Measurements from ENCODE around the gene HSD3B2.

Gene HSD3B2

DNA sequence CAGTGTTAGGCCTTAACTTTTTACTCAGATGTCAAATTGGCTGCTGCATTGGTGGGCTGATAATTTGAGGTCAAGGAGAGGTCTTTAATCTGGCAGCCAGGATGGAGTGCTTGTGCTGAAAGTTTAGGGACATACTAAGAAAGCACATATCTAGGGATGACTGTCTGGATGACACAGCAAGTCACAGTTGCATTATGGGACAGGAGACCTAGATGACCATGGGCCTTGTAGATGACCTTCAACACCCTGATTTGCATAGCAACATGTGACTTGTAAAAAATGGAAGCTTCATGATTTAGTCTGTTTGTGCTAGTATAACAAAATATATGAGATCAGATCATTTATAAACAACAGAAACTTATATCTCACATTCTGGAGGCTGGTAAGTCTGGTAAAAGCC lies 18.0 kb upstream of the HSD3B2 start:
- in situ Hi-C loops (cut with HindIII; ENCODE audit: low sequenced_read_pairs): no loop called here

DNA sequence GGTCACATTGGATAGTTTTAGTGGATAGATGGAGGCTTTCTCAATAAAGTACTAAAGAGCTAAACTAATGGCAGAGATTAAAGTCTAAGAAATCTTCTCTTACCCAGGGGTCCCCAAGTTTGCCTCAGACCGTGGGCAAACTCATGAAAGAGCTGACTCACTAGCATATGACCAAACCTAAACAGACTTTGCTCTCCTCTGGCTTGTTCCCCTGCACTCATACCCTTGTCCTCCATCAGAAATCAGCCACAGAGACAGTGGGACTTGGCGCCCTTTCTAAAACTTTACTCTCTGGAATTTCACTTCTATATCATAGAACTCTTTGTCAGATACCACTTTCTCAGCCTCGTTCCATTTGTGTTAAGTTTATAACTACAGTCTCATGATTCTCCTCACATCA lies 17.0 kb upstream of the HSD3B2 start:
- in situ Hi-C loops (cut with HindIII; ENCODE audit: low sequenced_read_pairs): no loop called here

DNA sequence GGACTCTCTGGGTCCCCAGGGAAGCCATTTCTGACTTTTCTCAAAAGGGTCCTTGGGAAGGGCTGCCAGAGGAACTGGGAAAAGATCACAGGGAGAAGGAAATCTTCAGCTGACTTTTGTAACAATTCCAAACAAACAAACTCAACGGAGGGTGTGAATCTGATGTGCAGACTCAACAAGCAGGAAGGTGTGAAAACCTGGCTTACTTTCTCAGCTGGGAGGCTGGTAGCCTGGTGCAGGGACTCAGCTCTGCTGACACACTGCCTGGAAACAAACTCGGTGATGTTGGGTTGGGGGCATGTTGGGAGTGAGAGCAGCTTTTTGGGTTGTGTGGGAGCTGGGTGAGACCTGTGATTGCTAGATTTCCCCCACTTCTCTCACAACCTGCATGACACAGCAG lies 10.2 kb upstream of the HSD3B2 start:
- in situ Hi-C loops (cut with HindIII; ENCODE audit: low sequenced_read_pairs): no loop called here

DNA sequence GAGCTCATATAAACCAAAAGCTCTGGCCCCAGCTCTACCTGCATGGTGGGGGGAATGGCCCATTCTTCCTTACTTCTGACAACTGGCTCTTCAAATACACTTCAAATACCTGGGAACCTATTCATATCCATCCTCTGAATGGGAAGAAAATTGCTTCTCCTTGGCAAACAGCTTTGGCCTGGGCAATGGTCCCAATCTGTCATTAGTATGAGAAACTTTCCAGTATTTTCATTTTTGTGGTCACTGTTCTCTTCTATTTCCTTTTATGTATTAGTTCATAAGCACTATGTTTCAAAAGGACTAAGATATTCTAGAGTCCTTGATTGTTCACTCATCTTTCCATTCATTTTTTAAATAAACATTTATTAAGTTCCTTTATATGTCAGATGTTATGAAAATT lies 5.2 kb upstream of the HSD3B2 start:
- in situ Hi-C loops (cut with HindIII; ENCODE audit: low sequenced_read_pairs): no loop called here

DNA sequence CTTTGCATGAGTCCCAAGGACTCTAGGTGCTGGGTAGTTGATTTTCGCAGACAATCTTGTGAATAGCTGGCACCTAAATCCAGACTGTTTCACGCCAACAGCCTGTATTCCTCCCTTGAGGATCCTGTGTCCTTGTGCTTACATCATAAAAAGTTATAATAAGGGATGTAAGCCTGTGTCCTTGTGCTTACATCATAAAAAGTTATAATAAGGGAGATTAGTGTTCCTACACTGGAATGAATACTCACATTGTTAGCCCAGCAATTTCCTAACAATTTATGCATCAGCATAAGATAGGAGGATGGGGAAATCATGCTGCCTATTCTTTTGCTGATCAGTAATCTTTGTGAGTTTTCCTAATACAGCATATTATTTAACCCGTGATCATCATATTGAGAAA lies 4.0 kb upstream of the HSD3B2 start:
- in situ Hi-C loops (cut with HindIII; ENCODE audit: low sequenced_read_pairs): no loop called here

DNA sequence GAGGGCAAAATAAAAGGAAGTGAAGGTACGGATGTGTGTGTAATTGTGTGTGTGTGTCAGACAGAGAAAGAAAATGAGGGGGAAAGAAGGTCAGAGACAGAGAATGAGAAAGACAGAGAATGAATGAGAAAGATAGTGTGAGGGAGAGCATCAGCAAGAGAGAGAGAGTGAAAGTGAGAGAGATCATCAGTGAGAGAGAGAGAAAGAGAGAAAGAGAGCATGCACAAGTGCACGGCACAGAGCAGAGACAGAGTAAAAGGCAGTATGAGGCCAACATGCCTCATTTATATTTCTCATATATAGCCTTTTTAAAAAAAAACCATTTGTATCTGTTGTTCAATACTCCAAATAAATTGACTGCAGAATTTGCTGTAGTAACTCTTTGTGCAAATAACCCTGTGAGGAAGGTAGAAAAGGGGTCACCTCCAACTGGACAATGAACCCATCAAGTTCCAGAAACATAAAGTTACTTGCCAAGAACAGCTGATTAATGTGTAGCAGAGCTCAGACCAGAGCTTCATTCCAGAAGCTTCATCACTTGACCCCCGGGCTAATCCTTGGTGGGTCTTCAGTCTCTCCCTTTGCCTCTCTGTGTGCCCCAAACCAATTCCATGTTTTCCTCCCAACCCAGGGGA lies 1.2 kb downstream of the HSD3B2 start:
- in situ Hi-C loops (cut with HindIII; ENCODE audit: low sequenced_read_pairs): no loop called here

DNA sequence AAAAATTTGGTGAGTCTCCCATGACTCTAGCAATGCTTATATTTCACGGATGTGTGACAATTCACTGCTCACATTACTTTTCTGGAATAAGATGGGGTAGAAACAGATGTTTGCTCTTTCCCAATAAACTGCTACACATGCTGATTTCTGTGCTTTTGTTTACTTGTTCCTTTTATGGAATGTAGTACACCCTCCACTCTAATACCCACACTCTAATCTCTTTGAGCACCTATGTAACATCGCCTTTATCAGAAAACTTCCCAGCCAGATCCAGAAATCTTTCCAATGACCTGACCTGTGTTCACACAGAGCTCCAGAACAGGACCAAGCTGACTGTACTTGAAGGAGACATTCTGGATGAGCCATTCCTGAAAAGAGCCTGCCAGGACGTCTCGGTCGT lies 4.2 kb downstream of the HSD3B2 start:
- in situ Hi-C loops (cut with HindIII; ENCODE audit: low sequenced_read_pairs): no loop called here

DNA sequence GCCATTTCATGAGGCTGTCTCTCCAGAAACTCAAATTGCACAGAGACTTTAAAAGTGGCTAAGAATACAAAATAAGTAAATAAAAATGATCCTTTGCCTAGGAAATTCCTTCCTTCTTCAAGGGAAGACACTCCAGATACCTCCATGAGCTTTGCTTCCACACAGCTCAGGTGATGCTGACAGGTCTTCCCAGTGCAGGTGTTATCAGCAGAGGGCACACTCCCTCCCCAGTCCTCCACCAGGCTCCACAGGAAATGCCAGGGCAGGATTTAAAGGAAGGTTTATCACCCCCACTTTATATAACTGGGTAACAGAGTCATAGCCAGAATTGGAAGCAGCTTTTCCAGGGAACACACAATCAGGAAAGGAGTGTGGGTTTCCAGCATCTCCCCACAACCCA lies 5.7 kb downstream of the HSD3B2 start:
- in situ Hi-C loops (cut with HindIII; ENCODE audit: low sequenced_read_pairs): no loop called here

DNA sequence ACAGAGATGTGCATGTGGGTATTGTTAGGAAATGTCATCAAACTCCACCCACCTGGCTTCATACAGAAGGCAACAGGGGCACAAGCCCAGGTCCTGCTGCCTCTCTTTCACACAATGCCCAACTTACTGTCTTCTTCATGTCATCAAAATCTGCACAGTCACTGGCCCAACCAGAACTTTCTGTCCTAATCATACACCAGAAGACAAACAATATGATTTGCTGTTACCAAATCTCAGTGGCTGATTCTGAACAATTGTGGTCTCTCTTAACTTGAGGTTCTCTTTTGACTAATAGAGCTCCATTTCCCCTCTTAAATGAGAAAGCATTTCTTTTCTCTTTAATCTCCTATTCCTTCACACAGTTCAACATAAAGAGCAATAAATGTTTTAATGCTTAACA lies 7.7 kb downstream of the HSD3B2 start:
- in situ Hi-C loops (cut with HindIII; ENCODE audit: low sequenced_read_pairs): no loop called here

DNA sequence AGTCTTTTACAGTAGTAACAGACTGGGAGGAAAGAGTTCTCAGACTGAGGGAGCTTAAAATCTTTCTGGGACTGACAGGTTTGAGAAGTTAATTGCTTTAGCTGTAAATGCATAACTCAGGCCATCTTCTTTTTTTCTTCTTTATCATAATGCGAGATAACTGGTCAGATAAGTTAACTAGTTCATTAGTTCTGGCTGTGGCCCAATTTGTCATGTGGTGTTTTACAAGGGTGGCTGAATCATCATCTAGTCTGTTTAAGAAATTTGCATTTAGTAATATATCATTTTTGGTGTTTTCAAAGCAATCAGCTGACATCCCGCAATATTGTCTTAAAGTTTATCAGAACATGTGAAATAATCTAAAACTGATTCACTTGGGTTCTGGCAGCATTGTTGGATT lies 14.0 kb downstream of the HSD3B2 start:
- in situ Hi-C loops (cut with HindIII; ENCODE audit: low sequenced_read_pairs): no loop called here

DNA sequence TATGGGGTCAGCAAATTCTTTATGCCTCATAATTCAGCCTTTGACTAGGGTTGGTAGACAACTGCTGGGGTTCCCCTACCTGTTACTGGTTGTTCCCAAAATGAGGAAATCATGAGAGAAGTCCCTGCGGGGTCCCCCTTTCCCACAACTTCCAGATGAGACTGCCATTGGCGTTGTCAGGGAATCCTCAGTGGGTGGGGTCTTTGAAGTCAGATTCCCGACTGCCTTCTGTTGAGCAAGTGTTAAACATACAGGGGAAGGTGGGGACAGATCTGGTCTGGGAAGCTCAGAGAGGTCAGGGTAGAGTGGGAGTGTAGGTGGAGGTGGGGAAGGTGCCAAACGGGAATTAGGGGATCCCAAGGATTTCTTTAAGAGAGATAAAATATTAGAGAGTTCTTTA lies 14.7 kb downstream of the HSD3B2 start:
- in situ Hi-C loops (cut with HindIII; ENCODE audit: low sequenced_read_pairs): no loop called here

DNA sequence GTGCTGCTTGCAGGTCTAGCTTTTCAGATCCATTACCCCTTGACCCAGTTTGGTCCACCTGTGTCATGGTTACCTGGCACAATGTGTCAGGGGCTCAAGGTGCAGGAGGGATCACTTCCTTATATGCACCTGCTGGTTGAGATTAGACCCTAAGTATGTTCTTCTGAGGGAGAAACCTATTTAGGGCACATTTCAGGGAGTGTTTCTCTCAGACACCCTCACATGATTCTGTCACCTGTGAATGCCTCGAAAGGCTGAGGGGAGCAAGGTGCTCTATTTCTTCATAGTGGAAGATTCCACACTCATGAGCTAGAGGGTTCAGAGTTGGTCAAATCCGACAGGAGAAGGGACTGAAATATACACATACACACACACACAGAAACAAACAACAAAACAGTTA lies 15.5 kb downstream of the HSD3B2 start:
- in situ Hi-C loops (cut with HindIII; ENCODE audit: low sequenced_read_pairs): no loop called here

DNA sequence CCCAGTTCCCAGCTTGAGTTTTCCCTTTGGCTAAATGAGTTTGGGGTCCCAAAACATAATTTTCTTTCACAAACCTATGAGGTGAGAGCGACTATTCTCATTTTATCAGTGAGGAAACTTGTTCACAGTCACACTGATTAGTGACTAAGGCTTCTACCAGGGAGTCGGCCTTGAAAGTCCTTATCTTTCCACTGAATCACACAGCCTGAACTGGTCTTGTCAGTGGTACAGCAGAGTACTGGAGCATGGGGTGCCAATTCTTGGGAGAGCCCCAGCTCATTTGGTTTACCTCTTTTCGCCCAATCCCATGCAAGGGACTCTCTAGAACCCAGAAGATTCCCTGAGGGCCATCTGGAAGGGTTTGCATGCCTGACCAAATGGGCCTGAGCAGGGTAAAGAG lies 16.9 kb downstream of the HSD3B2 start:
- in situ Hi-C loops (cut with HindIII; ENCODE audit: low sequenced_read_pairs): no loop called here

DNA sequence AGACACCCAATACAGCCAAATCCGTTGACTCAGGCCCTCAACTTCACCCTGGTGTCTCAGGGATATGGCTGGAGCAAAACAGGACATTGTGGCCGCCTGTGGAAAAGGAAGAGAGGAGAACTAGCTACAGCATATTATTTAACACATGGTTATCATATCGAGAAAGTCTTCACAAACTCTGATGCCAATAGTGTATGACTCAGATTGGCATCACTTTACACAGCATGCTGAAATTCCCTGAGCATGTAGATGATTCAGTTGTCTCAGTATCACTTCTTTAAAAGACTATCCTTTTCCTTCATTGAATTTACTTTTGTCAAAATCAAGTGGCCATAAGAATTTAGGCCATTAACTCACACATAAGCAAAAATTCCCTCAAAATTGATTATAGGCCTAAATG lies 20.1 kb downstream of the HSD3B2 start:
- in situ Hi-C loops (cut with HindIII; ENCODE audit: low sequenced_read_pairs): no loop called here

DNA sequence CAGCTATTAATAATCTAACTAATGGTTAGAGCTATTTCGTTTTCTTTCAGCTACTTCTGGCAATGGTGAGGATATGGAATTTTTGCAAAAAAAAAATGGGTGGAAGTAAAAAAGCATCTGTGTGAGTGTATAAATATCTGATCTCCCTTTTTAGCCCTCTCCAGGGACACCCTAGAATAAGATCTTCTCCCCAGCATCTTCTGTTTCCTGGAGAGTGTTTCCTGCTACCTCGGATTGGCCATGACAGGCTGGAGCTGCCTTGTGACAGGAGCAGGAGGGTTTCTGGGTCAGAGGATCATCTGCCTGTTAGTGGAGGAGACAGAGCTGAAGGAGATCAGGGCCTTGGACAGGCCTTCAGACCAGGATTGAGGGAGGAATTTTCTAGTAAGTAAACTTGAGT lies 23.8 kb downstream of the HSD3B2 start:
- in situ Hi-C loops (cut with HindIII; ENCODE audit: low sequenced_read_pairs): no loop called here

DNA sequence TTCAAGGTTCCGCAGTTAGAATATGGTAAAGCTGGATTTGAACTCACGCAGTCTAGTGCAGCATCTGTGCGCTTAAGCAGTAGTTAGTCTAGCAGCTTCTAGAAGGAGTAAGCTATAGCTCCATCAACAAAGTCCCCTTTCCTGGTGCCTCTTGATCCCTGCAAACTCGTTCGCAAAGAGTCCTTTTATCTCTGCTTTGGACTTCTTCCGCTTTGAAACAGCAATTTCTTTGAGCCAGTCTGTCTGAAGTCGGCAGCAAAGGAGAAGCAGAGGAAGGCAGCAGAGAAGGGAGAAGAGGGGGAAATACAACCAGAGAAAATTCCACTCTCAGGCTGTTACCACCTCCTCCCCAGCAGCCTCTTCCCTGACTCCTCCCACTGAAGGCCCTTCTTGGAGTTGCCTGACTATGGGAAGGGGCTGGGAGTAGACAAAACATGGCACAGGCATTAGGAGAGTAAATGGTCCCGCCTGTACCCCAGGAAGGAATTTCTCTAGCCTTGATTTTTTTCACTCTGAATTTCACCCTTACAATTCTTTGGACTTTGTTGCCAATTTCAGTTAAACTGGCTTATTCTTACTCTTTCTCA lies 25.9 kb downstream of the HSD3B2 start:
- in situ Hi-C loops (cut with HindIII; ENCODE audit: low sequenced_read_pairs): no loop called here

DNA sequence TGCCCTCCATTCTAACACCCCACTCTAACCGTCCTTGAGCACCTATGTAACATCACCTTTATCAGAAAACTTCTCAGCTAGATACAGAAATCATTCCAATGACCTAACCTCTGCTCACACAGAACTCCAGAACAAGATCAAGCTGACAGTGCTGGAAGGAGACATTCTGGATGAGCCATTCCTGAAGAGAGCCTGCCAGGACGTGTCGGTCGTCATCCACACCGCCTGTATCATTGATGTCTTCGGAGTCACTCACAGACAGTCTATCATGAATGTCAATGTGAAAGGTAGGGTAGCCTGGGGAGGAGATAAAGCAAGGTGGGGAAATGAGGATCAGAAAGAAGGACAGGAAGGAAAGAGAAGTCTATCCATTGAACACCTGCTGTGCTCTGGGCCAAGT lies 27.8 kb downstream of the HSD3B2 start:
- in situ Hi-C loops (cut with HindIII; ENCODE audit: low sequenced_read_pairs): no loop called here

DNA sequence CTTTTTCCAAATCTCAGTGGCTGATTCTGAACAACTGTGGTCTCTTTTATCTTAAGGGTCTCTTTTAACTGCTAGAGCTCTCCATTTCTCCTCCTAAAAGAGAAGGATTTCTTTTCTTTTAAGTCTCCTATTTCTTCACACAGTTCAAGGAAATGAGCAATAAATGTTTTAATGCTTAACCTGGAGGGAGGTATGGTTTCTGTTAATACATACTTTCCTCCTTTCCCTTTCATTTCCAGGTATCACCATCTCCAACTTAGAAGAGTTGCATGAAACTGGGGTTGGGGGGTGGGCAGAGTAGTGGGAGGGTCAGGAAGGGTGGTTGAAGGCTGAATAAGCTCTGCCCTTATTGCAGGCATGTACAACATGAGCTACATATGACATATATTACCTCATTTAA lies 31.4 kb downstream of the HSD3B2 start:
- in situ Hi-C loops (cut with HindIII; ENCODE audit: low sequenced_read_pairs): no loop called here

DNA sequence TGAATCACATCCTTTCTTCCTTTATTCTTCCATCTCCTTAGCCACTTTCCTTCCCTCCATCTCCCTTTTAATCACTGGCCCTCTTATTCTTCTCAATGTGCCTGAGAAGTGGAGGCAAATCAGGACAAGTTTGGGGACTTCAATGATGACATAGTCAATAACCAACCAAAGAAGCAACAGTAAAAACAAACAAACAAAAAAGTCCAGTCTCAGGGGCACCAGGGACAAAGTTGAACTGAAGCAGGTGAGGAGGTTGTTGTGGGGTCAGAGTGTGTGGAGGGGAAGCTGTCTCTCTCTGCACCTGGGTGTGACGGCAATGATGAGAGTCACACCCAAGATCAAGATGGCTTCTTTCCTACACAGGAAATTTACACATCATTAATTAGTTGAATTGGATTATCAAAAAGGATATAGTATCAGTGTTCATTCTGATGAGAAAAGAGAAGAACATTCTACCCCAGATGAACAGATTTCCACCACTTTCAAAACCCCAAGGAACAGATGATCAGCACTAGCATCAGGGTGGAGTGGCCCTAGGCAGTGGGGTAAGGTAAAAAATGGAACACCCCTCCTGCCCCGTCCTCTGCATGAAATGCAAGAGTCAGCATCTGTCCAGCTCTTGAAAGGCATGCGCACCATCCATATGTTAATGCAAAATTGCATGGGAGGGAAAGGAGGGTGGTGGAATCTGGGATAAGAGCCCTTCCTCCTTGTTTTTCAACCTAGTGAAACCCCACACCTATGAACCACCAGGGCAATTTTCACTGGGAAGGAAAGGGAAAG lies 32.6 kb downstream of the HSD3B2 start:
- in situ Hi-C loops (cut with HindIII; ENCODE audit: low sequenced_read_pairs): no loop called here

DNA sequence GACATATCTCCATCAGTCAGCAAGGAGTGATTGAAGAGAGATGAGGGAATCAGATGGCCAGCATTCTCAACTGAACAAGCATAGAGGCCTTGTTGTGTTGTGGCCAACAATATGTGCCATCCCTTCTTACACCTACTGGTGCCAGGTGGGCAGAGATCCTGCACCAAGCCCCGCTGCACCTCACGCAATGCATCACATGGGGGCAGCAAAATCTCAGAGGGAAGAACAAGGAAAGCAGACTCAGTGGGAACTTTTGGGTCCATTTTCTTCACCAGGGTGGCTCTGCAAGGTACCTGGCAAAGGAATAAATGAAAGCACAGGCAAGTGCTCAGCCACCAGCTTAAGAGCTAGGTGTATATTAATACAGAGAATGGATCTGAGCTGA lies 33.2 kb downstream of the HSD3B2 start:
- in situ Hi-C loops (cut with HindIII; ENCODE audit: low sequenced_read_pairs): no loop called here

DNA sequence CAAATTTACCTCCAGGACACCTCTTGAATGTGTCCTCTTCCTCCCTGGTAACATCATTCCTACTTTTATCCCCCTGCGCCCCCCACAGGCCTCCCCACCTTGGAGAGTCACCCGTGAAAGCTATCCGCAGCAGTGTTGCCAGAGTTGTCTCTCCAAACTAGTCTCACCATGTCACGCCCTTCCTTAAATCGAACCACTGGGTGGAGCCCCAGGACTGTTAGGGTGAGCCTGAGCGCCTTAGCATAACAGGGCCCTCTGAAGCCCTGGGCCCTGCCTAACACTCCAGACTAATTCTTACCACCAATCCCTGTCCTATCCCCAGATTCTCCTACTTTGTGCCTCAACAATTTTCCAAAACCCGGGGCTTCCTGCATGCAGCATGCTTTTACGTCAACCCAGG lies 35.0 kb downstream of the HSD3B2 start:
- in situ Hi-C loops (cut with HindIII; ENCODE audit: low sequenced_read_pairs): no loop called here

DNA sequence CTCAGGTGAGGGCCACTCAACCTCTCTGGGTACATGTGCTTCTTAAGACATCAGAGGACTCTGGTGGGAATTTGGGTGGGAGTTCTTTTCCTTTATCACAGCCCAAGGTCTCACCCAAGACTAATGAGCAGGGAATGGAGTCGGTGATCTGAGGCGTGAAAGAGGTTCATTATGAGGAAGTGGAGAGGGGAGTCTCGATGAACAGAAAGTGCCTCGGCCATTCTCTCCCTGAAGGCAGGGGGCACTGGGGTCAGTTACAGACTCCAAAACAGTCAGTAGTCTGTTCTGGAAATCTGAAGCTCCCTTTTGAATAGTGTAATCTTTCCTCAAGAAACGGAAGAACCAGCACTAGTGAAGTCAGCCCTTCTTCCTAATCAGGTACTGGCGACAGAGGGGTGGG lies 36.2 kb downstream of the HSD3B2 start:
- in situ Hi-C loops (cut with HindIII; ENCODE audit: low sequenced_read_pairs): no loop called here

DNA sequence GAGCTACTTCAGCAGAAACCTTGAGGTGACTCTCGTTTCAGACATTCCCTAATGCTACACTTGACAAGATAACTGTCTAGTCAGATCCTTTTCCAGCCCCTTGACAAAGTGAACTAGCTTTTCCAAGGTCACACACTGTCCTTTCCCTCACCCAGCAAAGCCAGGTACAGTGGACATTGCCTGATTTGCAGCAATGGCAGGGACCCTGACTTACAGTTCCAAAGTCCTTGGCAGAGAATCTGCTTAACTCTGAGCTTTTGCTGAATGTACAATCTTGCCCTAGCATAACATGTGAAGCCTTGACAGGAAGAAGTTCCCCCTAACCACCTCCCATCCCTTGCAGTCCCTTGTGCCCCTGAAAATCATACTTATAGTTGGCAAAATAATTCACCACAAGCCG lies 37.1 kb downstream of the HSD3B2 start:
- in situ Hi-C loops (cut with HindIII; ENCODE audit: low sequenced_read_pairs): no loop called here

Measured in DLD1 (cell line).